SK-N-MC (cell line): Measurements from ENCODE around the gene MARVELD3.

ENCODE experiments used
- EZH2 ChIP-seq: fragments of 200-600 bp; sonication (generic); IDR thresholded peaks from one replicate; pipeline ENCODE4 v1.6.1; 2017; ENCODE audit warnings: antibody characterized with exemption
- FOXP2 ChIP-seq: optimal IDR thresholded peaks from 2 replicates; pipeline ENCODE3; 2011; ENCODE audit warnings: mild to moderate bottlenecking, moderate library complexity; ENCODE audit not compliant: insufficient read depth; ENCODE audit errors: extremely low read length, control extremely low read depth
- POLR2AphosphoS5 ChIP-seq: IDR thresholded peaks from 2 replicates; pipeline ENCODE4 v1.6.1; 2012; ENCODE audit warnings: mild to moderate bottlenecking, low read depth, low read length, borderline replicate concordance

- TF ChIP-seq POLR2AphosphoS5 (no peak), EZH2 (no peak), FOXP2 (no peak)
Measured at GRCh38 chr16:71658771-71659170, 32.8 kb downstream of the MARVELD3 start.
